Measurements from ENCODE around the gene KCNT1.

The KCNT1 gene

GRCh38 chr9:135840539-135840938, 138.6 kb downstream of the KCNT1 start:
- TF ChIP-seq CTCF (IDR thresholded peaks at IDR 0.05; ENCODE audit: low read depth, low read length): no peak
- H3K4me3 ChIP-seq (ENCODE audit: low read depth, low read length): no peak overlapping the region

All from WI38 (cell line).